Activated CD8-positive, alpha-beta memory T cell treated with anti-CD3 and anti-CD28 coated beads for 48 hours (primary cell): ENCODE measurements around the gene OAT.

Source experiments
- DNase-seq, 3 experiments: peaks; one replicate each; pipeline ENCODE4 v3.0.0-alpha.2; 2020; ENCODE audit warnings: low read depth in 2 of 3, low spot score in 2 of 3

The OAT gene

GRCh38 chr10:124354411-124355382 lies 64.0 kb downstream of the OAT start:
- peak in 1 of 3 experiments; percentile 10 for DNase-seq

- DNase-seq, result no peak
Observed at GRCh38 chr10:124353896-124354295, 64.8 kb downstream of the OAT start.

- DNase-seq, result no peak
Observed at GRCh38 chr10:124353091-124353815, 65.5 kb downstream of the OAT start.

- DNase-seq, result no peak
Observed at GRCh38 chr10:124351481-124352220, 67.1 kb downstream of the OAT start.

GRCh38 chr10:124350806-124351205 lies 67.9 kb downstream of the OAT start:
- DNase-seq, result no peak

- DNase-seq, result no peak
Observed at GRCh38 chr10:124349996-124350280, 68.8 kb downstream of the OAT start.

GRCh38 chr10:124349231-124349995 lies 69.3 kb downstream of the OAT start:
- no peak for DNase-seq

- DNase-seq, result no peak
Observed at GRCh38 chr10:124348801-124349200, 69.9 kb downstream of the OAT start.

- DNase-seq, result no peak
Observed at GRCh38 chr10:124347956-124348355, 70.8 kb downstream of the OAT start.
